NCI-H2196 treated with DMSO at 0.1 percent for 48 hours (cell line): Measurements from ENCODE around the gene ANXA6.

ENCODE experiments used
- DNase-seq: peaks from one replicate; lab custom pipeline; 2025; ENCODE audit not compliant: unreplicated experiment; lab: John Stamatoyannopoulos, UW

Gene ANXA6

DNA sequence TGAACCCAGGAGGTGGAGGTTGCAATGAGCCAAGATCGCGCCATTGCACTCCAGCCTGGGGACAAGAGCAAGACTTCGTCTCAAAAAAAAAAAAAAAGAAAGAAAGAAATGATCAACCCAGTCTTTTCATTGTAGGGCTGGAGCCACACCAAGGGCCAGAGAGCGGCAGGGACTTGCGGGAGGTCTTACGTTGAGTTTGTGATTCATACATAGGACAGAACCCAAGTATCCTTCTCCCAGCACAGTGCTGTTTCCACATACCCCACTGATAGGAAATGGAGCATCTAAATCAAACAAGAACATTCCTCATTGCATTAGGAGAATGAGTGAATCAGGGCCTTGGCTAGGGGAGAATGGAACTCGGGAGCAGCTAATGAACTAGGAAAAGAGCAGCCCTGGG lies 73.2 kb downstream of the ANXA6 start:
- no peak for DNase-seq

GRCh38 chr5:151083081-151083676 lies 74.4 kb downstream of the ANXA6 start:
- DNase-seq: peak; percentile 8

DNA sequence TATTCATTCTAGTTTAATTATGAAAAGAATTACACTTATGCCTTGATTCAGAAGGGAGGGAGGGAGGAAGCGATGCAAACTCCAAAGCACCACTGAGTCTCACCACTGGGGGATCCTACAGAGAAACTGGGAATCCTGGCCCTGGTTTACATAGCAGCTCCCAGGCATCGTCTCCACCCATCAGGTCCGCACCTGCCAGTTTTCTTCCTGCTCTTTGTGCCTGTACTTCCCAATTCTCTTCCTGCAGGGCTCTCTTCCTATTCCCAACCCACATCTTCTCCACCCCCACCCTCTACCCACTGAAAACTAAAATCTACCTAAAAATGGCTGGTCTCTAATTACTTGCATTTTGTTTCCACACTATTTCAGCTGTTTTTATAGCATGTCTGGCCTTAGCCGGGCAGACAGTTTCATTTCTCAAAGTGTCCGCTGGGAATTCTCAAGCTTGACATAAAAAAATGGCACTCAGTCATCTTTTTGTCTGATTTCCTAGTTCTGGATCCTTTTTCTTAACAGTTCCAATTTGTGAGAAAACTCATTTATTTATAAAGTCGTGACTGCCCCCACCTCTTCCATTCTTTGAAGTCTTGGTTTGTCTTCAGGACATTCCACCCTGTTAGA lies 75.2 kb downstream of the ANXA6 start:
- DNase-seq: no peak

DNA sequence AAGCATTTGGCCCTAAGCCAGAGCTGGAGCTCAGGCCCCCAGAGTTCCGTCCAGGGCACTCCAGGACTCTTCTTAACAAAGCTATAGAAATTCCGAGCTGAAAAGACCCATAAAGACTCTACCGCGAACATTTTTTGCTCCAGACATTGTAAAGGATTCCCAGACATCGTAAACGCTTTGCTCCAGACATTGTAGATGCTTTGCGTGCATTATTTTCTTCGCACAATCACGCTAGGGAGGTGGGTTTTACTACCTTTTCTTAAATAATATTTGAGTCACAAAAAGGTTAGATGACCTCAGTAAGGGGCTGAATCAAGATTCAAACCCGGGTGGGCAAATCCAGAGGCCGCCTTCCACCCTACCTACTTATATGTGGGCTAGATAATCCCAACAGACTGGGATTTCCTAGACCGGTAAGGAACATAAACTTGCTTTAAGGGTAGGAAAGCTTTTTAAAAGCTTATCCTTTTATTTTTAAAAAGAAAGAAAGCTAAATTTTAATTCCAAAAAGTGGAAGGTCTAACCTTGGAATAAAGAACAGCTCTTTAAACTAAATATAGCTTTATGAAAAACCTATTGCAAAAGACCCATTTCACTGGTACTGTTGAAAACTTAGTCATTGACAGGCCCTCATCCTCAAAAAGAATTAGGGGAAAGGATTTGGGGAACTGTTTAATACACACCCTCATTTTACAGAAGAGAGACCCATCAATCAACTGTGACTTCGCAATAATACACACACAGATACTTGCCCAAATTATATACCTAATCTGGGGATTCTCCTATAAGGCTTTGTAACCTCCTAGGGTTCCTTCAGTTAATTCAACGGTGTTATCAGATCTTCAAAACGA lies 75.9 kb downstream of the ANXA6 start:
- no peak for DNase-seq

GRCh38 chr5:151080613-151081430 lies 76.8 kb downstream of the ANXA6 start, which contains the start of gene TNIP1:
TSS of gene TNIP1 (minus strand) at chr5:151081034. CDS start at chr5:151065095, 15,939 bp downstream.
- peak; percentile 70 for DNase-seq

DNA sequence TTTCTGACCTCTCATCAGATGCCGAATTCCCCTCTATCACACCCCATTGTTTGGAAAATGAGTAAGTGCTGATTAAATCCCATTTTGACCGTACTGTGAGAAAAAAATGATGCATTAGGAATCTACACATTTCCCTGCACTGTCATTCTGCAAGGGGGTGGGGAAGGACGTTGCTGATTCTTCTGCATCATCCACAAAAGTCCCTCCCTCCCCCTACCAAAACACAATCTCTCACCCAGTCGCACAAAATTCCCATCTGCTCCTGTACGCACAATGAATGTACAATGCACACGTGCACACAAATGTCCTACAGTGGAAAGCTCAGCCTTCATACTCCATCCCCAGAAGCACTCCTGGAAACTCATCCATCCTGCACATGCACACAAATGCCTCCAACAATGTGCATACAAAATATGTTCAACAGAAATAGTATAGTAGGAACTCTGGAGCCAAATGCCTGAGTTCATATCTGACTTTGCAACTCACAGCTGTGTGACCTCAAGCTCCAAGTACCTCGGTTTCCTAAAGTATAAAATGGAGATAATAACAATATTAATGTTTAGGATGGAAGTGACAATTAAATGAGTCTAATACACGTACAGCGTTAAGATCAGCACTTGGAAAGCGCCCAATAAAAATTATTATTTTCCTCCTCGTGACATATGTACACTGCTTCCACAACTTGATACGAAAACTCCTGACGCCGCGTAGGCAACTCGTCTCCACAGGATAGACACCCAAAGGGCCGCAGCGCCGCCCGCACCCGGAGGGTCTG lies 77.6 kb downstream of the ANXA6 start:
- no peak for DNase-seq

GRCh38 chr5:151078490-151079262 lies 78.9 kb downstream of the ANXA6 start:
- DNase-seq: no peak

GRCh38 chr5:151077967-151078366 lies 79.6 kb downstream of the ANXA6 start:
- DNase-seq: no peak

- no peak for DNase-seq
These were observed 80.2 kb downstream of the ANXA6 start for GRCh38 chr5:151077419-151077818.

DNA sequence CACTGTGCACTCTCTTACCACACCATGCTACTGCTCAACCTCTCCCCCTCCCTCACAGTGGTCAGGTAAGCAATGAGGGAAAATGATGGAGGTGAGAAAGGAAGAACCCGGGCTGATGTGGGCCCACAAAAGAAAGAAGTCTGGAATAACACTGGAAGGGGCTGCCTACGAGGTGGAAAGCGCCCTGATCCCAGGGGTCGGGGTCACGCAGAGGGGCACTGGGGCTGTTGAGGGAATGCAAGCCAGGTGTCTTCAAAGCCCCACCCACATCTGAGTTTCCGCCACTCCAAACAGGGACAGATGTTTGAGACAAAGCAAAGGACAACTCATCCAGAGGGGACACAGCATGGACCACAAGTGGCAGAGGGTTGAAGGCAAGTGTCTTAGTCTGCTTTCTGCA lies 81.0 kb downstream of the ANXA6 start:
- DNase-seq: no peak

GRCh38 chr5:151075698-151076331 lies 81.8 kb downstream of the ANXA6 start:
- DNase-seq: no peak

- no peak for DNase-seq
These were observed 83.0 kb downstream of the ANXA6 start for GRCh38 chr5:151074557-151074956.

DNA sequence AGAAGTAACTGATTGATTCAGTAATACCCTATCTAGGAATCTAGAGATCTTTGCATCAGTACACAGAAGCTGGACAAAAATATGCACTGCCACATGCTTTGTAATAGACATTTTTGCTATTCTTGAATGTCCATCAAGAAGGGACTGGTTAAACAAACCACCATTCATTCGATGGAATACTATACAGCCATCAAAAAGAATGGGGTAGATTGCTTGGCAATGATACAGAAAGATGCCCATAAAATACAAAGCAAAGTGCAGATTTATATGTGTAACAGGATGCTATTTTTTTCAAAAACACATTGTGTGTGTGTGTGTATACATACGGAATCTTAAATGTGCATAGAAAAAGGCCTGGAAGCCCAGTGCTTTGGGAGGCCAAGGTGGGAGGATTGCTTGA lies 84.3 kb downstream of the ANXA6 start:
- DNase-seq: no peak

DNA sequence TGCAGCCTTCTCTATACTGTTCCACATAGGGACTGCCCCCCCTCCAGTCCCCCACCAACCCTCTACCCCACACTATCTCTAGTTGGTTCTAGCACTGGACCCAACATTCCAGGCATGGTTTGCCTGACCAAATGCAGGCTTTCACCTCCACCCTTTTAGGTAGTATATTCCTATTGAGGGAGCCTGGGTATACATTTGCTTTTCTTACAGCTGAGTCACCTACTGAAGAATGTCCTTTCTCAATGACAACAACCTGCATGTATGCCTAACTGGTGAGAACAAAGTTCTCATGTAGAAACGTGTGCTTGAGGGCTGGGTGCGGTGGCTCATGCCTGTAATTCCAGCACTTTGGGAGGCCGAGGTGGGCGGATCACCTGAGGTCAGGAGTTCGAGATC lies 85.0 kb downstream of the ANXA6 start:
- no peak for DNase-seq

- DNase-seq: no peak
These were observed 85.5 kb downstream of the ANXA6 start for GRCh38 chr5:151071848-151072629.

DNA sequence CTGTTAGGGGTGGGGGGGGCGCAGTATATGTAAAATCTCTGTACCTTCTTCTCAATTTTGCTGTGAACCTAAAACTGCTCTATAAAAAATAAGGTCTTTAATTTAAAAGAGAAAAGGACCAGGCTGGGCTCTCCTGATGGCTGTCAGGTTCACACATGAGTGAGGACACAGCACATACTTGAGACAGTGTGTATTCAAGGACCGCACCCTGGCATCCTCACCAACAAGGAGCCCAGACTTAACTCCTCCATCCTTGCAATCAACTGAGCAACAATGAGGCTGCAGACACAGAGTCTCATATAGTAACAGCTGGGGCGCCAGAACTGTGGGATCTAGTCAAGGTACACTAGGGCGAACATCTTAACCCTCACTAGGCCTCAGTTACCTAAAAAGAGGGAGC lies 86.6 kb downstream of the ANXA6 start:
- DNase-seq: no peak

- no peak for DNase-seq
These were observed 87.1 kb downstream of the ANXA6 start for GRCh38 chr5:151070449-151070848.

- DNase-seq: no peak
These were observed 89.0 kb downstream of the ANXA6 start for GRCh38 chr5:151068433-151069197.
